HCT116 (cell line): ENCODE data around the gene RAI1.

Source experiments
- CTCF ChIP-seq, 3 experiments: fragments of 200-600 bp in 1 of 3; sonication (generic) in 1 of 3; IDR thresholded peaks in 2 of 3; conservative IDR thresholded peaks in 1 of 3; 2 replicates each; pipeline ENCODE4 v1.5.1; 2012 to 2017; ENCODE audit warnings: low read depth in 2 of 3, low read length in 2 of 3, antibody characterized with exemption in 1 of 3, borderline replicate concordance in 1 of 3, control low read depth in 1 of 3, mild to moderate bottlenecking in 1 of 3, mixed read lengths in 1 of 3, mixed run types in 1 of 3, moderate library complexity in 1 of 3; ENCODE audit not compliant: insufficient read depth in 1 of 3
- EZH2 ChIP-seq: fragments of 200-600 bp; sonication (generic); IDR thresholded peaks from 2 replicates; pipeline ENCODE4 v1.6.1; 2017; ENCODE audit warnings: antibody characterized with exemption, mixed run types
- EZH2phosphoT487 ChIP-seq: fragments of 200-600 bp; IDR thresholded peaks from 2 replicates; pipeline ENCODE4 v1.6.1; 2018; ENCODE audit warnings: antibody characterized with exemption, borderline replicate concordance
- MAX ChIP-seq: IDR thresholded peaks from 2 replicates; pipeline ENCODE4 v1.6.1; 2012
- POLR2A ChIP-seq: IDR thresholded peaks from 2 replicates; pipeline ENCODE4 v1.7.0; 2011; ENCODE audit warnings: borderline replicate concordance; ENCODE audit not compliant: insufficient read depth, insufficient read length; ENCODE audit errors: extremely low read depth
- RAD21 ChIP-seq: IDR thresholded peaks from 2 replicates; pipeline ENCODE4 v1.6.1; 2012; ENCODE audit warnings: low read depth, mild to moderate bottlenecking
- REST ChIP-seq: IDR thresholded peaks from 2 replicates; pipeline ENCODE4 v1.6.1; 2012; ENCODE audit warnings: low read depth
- SRF ChIP-seq: IDR thresholded peaks from 2 replicates; pipeline ENCODE4 v1.6.1; 2012; ENCODE audit warnings: low read depth
- TCF7L2 ChIP-seq: IDR thresholded peaks from 2 replicates; pipeline ENCODE4 v1.7.0; 2011; ENCODE audit warnings: borderline replicate concordance, inconsistent platforms; ENCODE audit not compliant: insufficient read depth, insufficient read length; ENCODE audit errors: extremely low read depth
- TF ChIP-seq, protein P1 (sequence below): IDR thresholded peaks from 2 replicates; pipeline ENCODE4 v1.6.1; 2011; ENCODE audit warnings: mild to moderate bottlenecking, low read length, moderate library complexity; ENCODE audit not compliant: insufficient replicate concordance; ENCODE audit errors: extremely low read depth
- TF ChIP-seq, protein P2 (sequence below): IDR thresholded peaks from 2 replicates; pipeline ENCODE4 v1.6.1; 2012

- TF ChIP-seq TCF7L2 = no peak
- TF ChIP-seq RAD21 = no peak
- no peak for TF ChIP-seq CTCF (IDR thresholded peaks at IDR 0.05 in 2 of 3, conservative IDR thresholded peaks at IDR 0.05 in 1 of 3; ENCODE audit: borderline replicate concordance in 1 of 3, insufficient read depth in 1 of 3, low read depth in 2 of 3, low read length in 2 of 3)
- no peak for TF ChIP-seq EZH2phosphoT487
- no peak for TF ChIP-seq MAX
- TF ChIP-seq EZH2 = no peak
- TF ChIP-seq POLR2A = no peak
- TF ChIP-seq REST = no peak
- TF ChIP-seq, protein P1, sequence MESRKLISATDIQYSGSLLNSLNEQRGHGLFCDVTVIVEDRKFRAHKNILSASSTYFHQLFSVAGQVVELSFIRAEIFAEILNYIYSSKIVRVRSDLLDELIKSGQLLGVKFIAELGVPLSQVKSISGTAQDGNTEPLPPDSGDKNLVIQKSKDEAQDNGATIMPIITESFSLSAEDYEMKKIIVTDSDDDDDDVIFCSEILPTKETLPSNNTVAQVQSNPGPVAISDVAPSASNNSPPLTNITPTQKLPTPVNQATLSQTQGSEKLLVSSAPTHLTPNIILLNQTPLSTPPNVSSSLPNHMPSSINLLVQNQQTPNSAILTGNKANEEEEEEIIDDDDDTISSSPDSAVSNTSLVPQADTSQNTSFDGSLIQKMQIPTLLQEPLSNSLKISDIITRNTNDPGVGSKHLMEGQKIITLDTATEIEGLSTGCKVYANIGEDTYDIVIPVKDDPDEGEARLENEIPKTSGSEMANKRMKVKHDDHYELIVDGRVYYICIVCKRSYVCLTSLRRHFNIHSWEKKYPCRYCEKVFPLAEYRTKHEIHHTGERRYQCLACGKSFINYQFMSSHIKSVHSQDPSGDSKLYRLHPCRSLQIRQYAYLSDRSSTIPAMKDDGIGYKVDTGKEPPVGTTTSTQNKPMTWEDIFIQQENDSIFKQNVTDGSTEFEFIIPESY = no peak
- TF ChIP-seq SRF = no peak
- TF ChIP-seq, protein P2, sequence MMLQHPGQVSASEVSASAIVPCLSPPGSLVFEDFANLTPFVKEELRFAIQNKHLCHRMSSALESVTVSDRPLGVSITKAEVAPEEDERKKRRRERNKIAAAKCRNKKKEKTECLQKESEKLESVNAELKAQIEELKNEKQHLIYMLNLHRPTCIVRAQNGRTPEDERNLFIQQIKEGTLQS = no peak
Observed at GRCh38 chr17:17807440-17807839, 126.2 kb downstream of the RAI1 start.
